IMR-90 (cell line): ENCODE results near the gene TBX4. TPM values are rescaled to one million over a fixed set of nuclear protein-coding genes. Genes with fewer than 3 reads are reported as not detected.

Experiments
- ATAC-seq: fragments of 200-7000 bp; cut with Tn5 transposase; 2 replicates; pipeline ENCODE4 v1.9.1; 2020; ENCODE audit warnings: low read depth, mild to moderate bottlenecking, moderate library complexity
- BruUV-seq: library from RNA; stranded (reverse); fragments of 400-500 nt; replicated peaks from 2 replicates; lab custom pipeline; 2021; lab: Mats Ljungman, UMichigan
- CTCF ChIA-PET: fragments of 300-600 bp; formaldehyde crosslinking; extraction: SDS; loops from one replicate; lab custom pipeline; 2021; ENCODE audit warnings: antibody characterized with exemption; lab: Yijun Ruan, JAX
- POLR2A ChIA-PET: fragments of 300-600 bp; sonication (Branson Sonifier 250); formaldehyde crosslinking; loops from one replicate; lab custom pipeline; 2022; ENCODE audit warnings: antibody characterized with exemption; ENCODE audit not compliant: unreplicated experiment; lab: Charles Lee
- DNase-seq: peaks from one replicate; pipeline ENCODE4 v3.0.0; 2013
- H2AFZ ChIP-seq: replicated peaks from 2 replicates; pipeline ENCODE3; 2013; ENCODE audit warnings: low read length, mild to moderate bottlenecking; ENCODE audit not compliant: poor library complexity
- H2AK5ac ChIP-seq: 2 replicates; pipeline ENCODE4 v1.6.1; 2013; ENCODE audit warnings: low read depth, low read length, inconsistent platforms
- H2AK9ac ChIP-seq: replicated peaks from 2 replicates; pipeline ENCODE3; 2013; ENCODE audit warnings: mild to moderate bottlenecking, low read depth, low read length, moderate library complexity; ENCODE audit not compliant: poor library complexity
- H2BK120ac ChIP-seq: 2 replicates; pipeline ENCODE4 v1.6.1; 2013; ENCODE audit warnings: low read depth, low read length, inconsistent platforms
- H2BK15ac ChIP-seq: 3 replicates; pipeline ENCODE4 v1.6.1; 2013; ENCODE audit warnings: low read depth, low read length, inconsistent platforms
- H2BK20ac ChIP-seq: 2 replicates; pipeline ENCODE4 v1.6.1; 2013; ENCODE audit warnings: low read depth, mild to moderate bottlenecking, inconsistent platforms, low read length, moderate library complexity
- H2BK5ac ChIP-seq: 2 replicates; pipeline ENCODE4 v1.6.1; 2013; ENCODE audit warnings: mild to moderate bottlenecking, low read depth, low read length, inconsistent platforms; ENCODE audit not compliant: poor library complexity, severe bottlenecking
- H3K14ac ChIP-seq: replicated peaks from 2 replicates; pipeline ENCODE4 v1.6.1; 2013; ENCODE audit warnings: low read depth, low read length, inconsistent platforms
- H3K18ac ChIP-seq: 2 replicates; pipeline ENCODE4 v1.6.1; 2013; ENCODE audit warnings: low read depth, low read length, control low read depth
- H3K23ac ChIP-seq: 2 replicates; pipeline ENCODE4 v1.6.1; 2013; ENCODE audit warnings: low read depth, low read length, inconsistent platforms
- H3K27ac ChIP-seq: 2 replicates; pipeline ENCODE4 v1.5.1; 2013; ENCODE audit warnings: mild to moderate bottlenecking, control low read depth, low read length; ENCODE audit not compliant: insufficient read depth
- H3K27me3 ChIP-seq: 2 replicates; pipeline ENCODE4 v1.6.1; 2013; ENCODE audit warnings: low read length; ENCODE audit not compliant: control insufficient read depth, insufficient read depth
- H3K36me3 ChIP-seq: 2 replicates; pipeline ENCODE4 v1.6.1; 2013; ENCODE audit warnings: low read length, mixed read lengths; ENCODE audit not compliant: control insufficient read depth, insufficient read depth
- H3K4ac ChIP-seq: 2 replicates; pipeline ENCODE4 v1.6.1; 2013; ENCODE audit warnings: low read depth, low read length, inconsistent platforms
- H3K4me1 ChIP-seq: 2 replicates; pipeline ENCODE4 v1.6.1; 2013; ENCODE audit warnings: low read length, mixed read lengths; ENCODE audit not compliant: control insufficient read depth, insufficient read depth
- H3K4me2 ChIP-seq: 2 replicates; pipeline ENCODE4 v1.6.1; 2013; ENCODE audit warnings: low read depth, mild to moderate bottlenecking, control low read depth, low read length, moderate library complexity
- H3K4me3 ChIP-seq: 2 replicates; pipeline ENCODE4 v1.5.1; 2013; ENCODE audit warnings: low read depth, mild to moderate bottlenecking, control low read depth, low read length, moderate library complexity; ENCODE audit not compliant: insufficient read depth
- H3K56ac ChIP-seq: 2 replicates; pipeline ENCODE4 v1.6.1; 2013; ENCODE audit warnings: low read length, inconsistent platforms; ENCODE audit not compliant: insufficient read depth; ENCODE audit errors: extremely low read depth
- H3K79me1 ChIP-seq, 2 experiments: 2 replicates each; pipeline ENCODE4 v1.6.1; 2013; ENCODE audit warnings: low read length in 2 of 2, inconsistent platforms in 1 of 2, low read depth in 1 of 2
- H3K9ac ChIP-seq: 2 replicates; pipeline ENCODE4 v1.6.1; 2013; ENCODE audit warnings: low read depth, low read length, control low read depth
- H3K9me1 ChIP-seq: 2 replicates; pipeline ENCODE4 v1.6.1; 2013; ENCODE audit warnings: low read length, inconsistent platforms; ENCODE audit not compliant: insufficient read depth
- H3K9me3 ChIP-seq: 2 replicates; pipeline ENCODE4 v1.6.1; 2013; ENCODE audit warnings: low read length; ENCODE audit not compliant: control insufficient read depth, insufficient read depth
- H4K20me1 ChIP-seq: 2 replicates; pipeline ENCODE4 v1.6.1; 2013; ENCODE audit warnings: low read length, inconsistent platforms; ENCODE audit not compliant: insufficient read depth
- H4K5ac ChIP-seq: 2 replicates; pipeline ENCODE4 v1.6.1; 2013; ENCODE audit warnings: mild to moderate bottlenecking, low read depth, low read length, control low read depth
- H4K8ac ChIP-seq, 2 experiments: 2 replicates each; pipeline ENCODE4 v1.6.1; 2013; ENCODE audit warnings: low read depth in 2 of 2, low read length in 2 of 2, control low read depth in 1 of 2, inconsistent platforms in 1 of 2
- H4K91ac ChIP-seq: 2 replicates; pipeline ENCODE4 v1.6.1; 2013; ENCODE audit warnings: low read depth, low read length, inconsistent platforms; ENCODE audit not compliant: insufficient read depth
- BHLHE40 ChIP-seq: fragments of 150-350 bp; IDR thresholded peaks from 2 replicates; pipeline ENCODE4 v1.6.1; 2016; ENCODE audit warnings: mild to moderate bottlenecking, low read depth, low read length
- CEBPB ChIP-seq: IDR thresholded peaks from 2 replicates; pipeline ENCODE4 v1.6.1; 2012; ENCODE audit warnings: low read depth, low read length, improper control_type of control experiment
- CHD1 ChIP-seq: IDR thresholded peaks from 2 replicates; pipeline ENCODE4 v1.6.1; 2012; ENCODE audit warnings: low read depth, low read length, improper control_type of control experiment
- CTCF ChIP-seq: conservative IDR thresholded peaks from 2 replicates; pipeline ENCODE4 v1.5.1; 2012; ENCODE audit warnings: mild to moderate bottlenecking, low read depth, low read length, improper control_type of control experiment
- ELK1 ChIP-seq: fragments of 150-350 bp; IDR thresholded peaks from 2 replicates; pipeline ENCODE4 v1.6.1; 2016; ENCODE audit warnings: low read depth, mild to moderate bottlenecking, low read length, moderate library complexity, borderline replicate concordance
- FOS ChIP-seq: fragments of 150-350 bp; IDR thresholded peaks from 2 replicates; pipeline ENCODE4 v1.6.1; 2016; ENCODE audit warnings: low read depth, low read length
- MAFK ChIP-seq: IDR thresholded peaks from 2 replicates; pipeline ENCODE4 v1.6.1; 2012; ENCODE audit warnings: low read depth, low read length, improper control_type of control experiment
- MAZ ChIP-seq: IDR thresholded peaks from 2 replicates; pipeline ENCODE4 v1.6.1; 2012; ENCODE audit warnings: low read depth, mild to moderate bottlenecking, low read length, improper control_type of control experiment, moderate library complexity, borderline replicate concordance
- MXI1 ChIP-seq: IDR thresholded peaks from 2 replicates; pipeline ENCODE4 v1.6.1; 2012; ENCODE audit warnings: low read depth, mild to moderate bottlenecking, low read length, moderate library complexity, borderline replicate concordance
- NFE2L2 ChIP-seq: fragments of 150-350 bp; IDR thresholded peaks from 2 replicates; pipeline ENCODE4 v1.6.1; 2016; ENCODE audit warnings: low read depth, mild to moderate bottlenecking, low read length
- POLR2A ChIP-seq: IDR thresholded peaks from 2 replicates; pipeline ENCODE4 v1.6.1; 2012; ENCODE audit warnings: mild to moderate bottlenecking, low read depth, low read length
- RAD21 ChIP-seq: IDR thresholded peaks from 2 replicates; pipeline ENCODE4 v1.6.1; 2012; ENCODE audit warnings: low read length, improper control_type of control experiment
- RCOR1 ChIP-seq: IDR thresholded peaks from 2 replicates; pipeline ENCODE4 v1.6.1; 2012; ENCODE audit warnings: mild to moderate bottlenecking, low read length, improper control_type of control experiment; ENCODE audit not compliant: insufficient replicate concordance
- RFX5 ChIP-seq: IDR thresholded peaks from 2 replicates; pipeline ENCODE4 v1.8.0; 2012; ENCODE audit warnings: low read depth, mild to moderate bottlenecking, low read length, moderate library complexity
- SMC3 ChIP-seq: fragments of 150-350 bp; IDR thresholded peaks from 2 replicates; pipeline ENCODE4 v1.6.1; 2016; ENCODE audit warnings: low read depth, mild to moderate bottlenecking, antibody characterized with exemption, low read length, moderate library complexity
- USF2 ChIP-seq: fragments of 150-350 bp; IDR thresholded peaks from 2 replicates; pipeline ENCODE4 v1.6.1; 2017; ENCODE audit warnings: mild to moderate bottlenecking, antibody characterized with exemption, low read length, low read depth
- WGBS, 2 experiments: methylation state at CpG; one replicate each; pipeline versions ENCODE4 v1.1.5 to v1.1.7; 2013; ENCODE audit warnings: missing lambda C conversion rate in 2 of 2; ENCODE audit not compliant: insufficient read length in 1 of 2; ENCODE audit errors: extremely low coverage in 2 of 2; 5-methylcytosine and 5-hydroxymethylcytosine counted together
- dilution Hi-C: fragments of 300-500 bp; cut with HindIII; formaldehyde crosslinking; loops from one replicate; pipeline ENCODE4 v1.14.3; 2018; ENCODE audit warnings: low sequenced_read_pairs; ENCODE audit not compliant: unreplicated experiment
- in situ Hi-C: fragments of 300-500 bp; cut with MboI; formaldehyde crosslinking; loops from 3 replicates; pipeline ENCODE4 v1.14.3; 2019; ENCODE audit warnings: low sequenced_read_pairs, inconsistent platforms, mixed read lengths
- intact Hi-C: fragments of 100-400 bp; cut with micrococcal nuclease; formaldehyde crosslinking; loops from 2 replicates; pipeline ENCODE4 v1.10.0; 2022
- polyA plus RNA-seq, 3 experiments: library from polyadenylated mRNA; depleted of rRNA; stranded (reverse); fragments of >200 nt; gene quantifications; 2 replicates each; pipeline ENCODE4 v1.2.3, GENCODE V29; 2012; ENCODE audit warnings: low replicate concordance in 1 of 3
- total RNA-seq: library from RNA; depleted of rRNA; stranded (reverse); fragments of >200 nt; gene quantifications from 2 replicates; pipeline ENCODE4 v1.2.3, GENCODE V29; 2012

TBX4 gene
- total and polyA plus RNA-seq, 2 of the 4 experiments (the other 2 are of a cell fraction), result 0.05 TPM; not detected in 1

GRCh38 chr17:61484174-61484573, 32.0 kb downstream of the TBX4 start:
- H3K56ac ChIP-seq, result no peak overlapping the region
- BruUV-seq, result no TSS peak
- no peak overlapping the region for H2AK5ac ChIP-seq
- ATAC-seq, result no peak
- H3K4me1 ChIP-seq, result peaks cover 3% of the 10 kb centered on the region; the same call in 1 of the 2 replicates
- H2BK20ac ChIP-seq, result no peak overlapping the region
- no peak overlapping the region for H4K8ac ChIP-seq
- no peak overlapping the region for H4K5ac ChIP-seq
- H2AK9ac ChIP-seq, result no peak overlapping the region
- no peaks in the 10 kb centered on the region for H3K36me3 ChIP-seq
- H3K9me1 ChIP-seq, result no peaks in the 10 kb centered on the region
- H4K91ac ChIP-seq, result no peak overlapping the region
- H3K4me2 ChIP-seq, result no peak overlapping the region
- intact Hi-C loops, result no loop called here
- H3K23ac ChIP-seq, result no peak overlapping the region
- DNase-seq, result no peak
- ChIA-PET POLR2A (no interaction called here), CTCF (no interaction called here)
- no peaks in the 10 kb centered on the region for H3K9me3 ChIP-seq
- in situ Hi-C loops, result no loop called here
- H4K20me1 ChIP-seq, result no peaks in the 10 kb centered on the region
- 60% methylated on average over 1 of the region's 5 CpGs; no CpG with 5 or more reads in 1 of the 2 experiments for WGBS, 2 experiments
- no peak overlapping the region for H2BK5ac ChIP-seq
- no peak for TF ChIP-seq SMC3
- no peak for TF ChIP-seq CTCF
- TF ChIP-seq CEBPB, result no peak
- no peak for TF ChIP-seq RFX5
- no peak for TF ChIP-seq ELK1
- no peak for TF ChIP-seq BHLHE40
- no peak for TF ChIP-seq NFE2L2
- TF ChIP-seq MAFK, result no peak
- TF ChIP-seq MXI1, result no peak
- no peak for TF ChIP-seq CHD1
- TF ChIP-seq RCOR1, result no peak
- no peak for TF ChIP-seq USF2
- no peak for TF ChIP-seq POLR2A
- TF ChIP-seq MAZ, result no peak
- TF ChIP-seq RAD21, result no peak
- no peak for TF ChIP-seq FOS
- no peak overlapping the region for H3K9ac ChIP-seq
- H2BK15ac ChIP-seq, result no peak overlapping the region
- no peak overlapping the region for H3K4ac ChIP-seq
- no peak overlapping the region for H3K4me3 ChIP-seq
- dilution Hi-C loops, result no loop called here
- no peak overlapping the region for H2AFZ ChIP-seq
- H3K18ac ChIP-seq, result no peak overlapping the region
- H2BK120ac ChIP-seq, result no peak overlapping the region
- peaks cover 4% of the 10 kb centered on the region; the same call in 1 of the 2 replicates for H3K27me3 ChIP-seq
- H3K27ac ChIP-seq, result no peak overlapping the region
- no peak overlapping the region for H3K14ac ChIP-seq
- no peaks in the 10 kb centered on the region for H3K79me1 ChIP-seq
